MCF 10A (cell line): ENCODE data around the gene ZCCHC24. TPM values are rescaled to one million over a fixed set of nuclear protein-coding genes. Genes with fewer than 3 reads are reported as not detected.

Source experiments
- BruUV-seq: library from RNA; stranded (reverse); fragments of 400-500 nt; replicated peaks from 2 replicates; lab custom pipeline; 2021; lab: Mats Ljungman, UMichigan
- CTCF ChIA-PET: fragments of 300-600 bp; sonication (Branson Sonifier 250); formaldehyde crosslinking; extraction: SDS; loops from one replicate; lab custom pipeline; 2021; ENCODE audit warnings: antibody characterized with exemption, inconsistent platforms; lab: Yijun Ruan, JAX
- POLR2A ChIA-PET: fragments of 300-600, 350-650 bp; sonication (Branson Sonifier 250); formaldehyde crosslinking; extraction: SDS; loops from one replicate; lab custom pipeline; 2020; ENCODE audit warnings: antibody characterized with exemption, inconsistent platforms; lab: Yijun Ruan, JAX
- DNase-seq: peaks from one replicate; pipeline ENCODE4 v3.0.0-alpha.2; 2018; ENCODE audit not compliant: unreplicated experiment
- H3K27ac Mint-ChIP-seq: one replicate; pipeline ENCODE4 v1.8.0; 2022; ENCODE audit warnings: mild to moderate bottlenecking, low read depth, mixed read lengths; ENCODE audit not compliant: unreplicated experiment
- H3K27me3 Mint-ChIP-seq: one replicate; pipeline ENCODE4 v1.8.0; 2022; ENCODE audit warnings: mixed read lengths; ENCODE audit not compliant: insufficient read depth, unreplicated experiment
- H3K36me3 Mint-ChIP-seq: one replicate; pipeline ENCODE4 v1.8.0; 2022; ENCODE audit warnings: mild to moderate bottlenecking, moderate library complexity, mixed read lengths; ENCODE audit not compliant: insufficient read depth, unreplicated experiment
- H3K4me1 Mint-ChIP-seq: one replicate; pipeline ENCODE4 v1.8.0; 2022; ENCODE audit warnings: mixed read lengths; ENCODE audit not compliant: insufficient read depth, unreplicated experiment
- H3K4me3 Mint-ChIP-seq: one replicate; pipeline ENCODE4 v1.8.0; 2022; ENCODE audit warnings: mild to moderate bottlenecking, moderate library complexity, mixed read lengths; ENCODE audit not compliant: unreplicated experiment
- H3K9me3 Mint-ChIP-seq: one replicate; pipeline ENCODE4 v1.8.0; 2022; ENCODE audit warnings: mixed read lengths; ENCODE audit not compliant: unreplicated experiment
- CTCF ChIP-seq: fragments of 200-600 bp; IDR thresholded peaks from one replicate; pipeline ENCODE4 v1.8.0; 2022; ENCODE audit warnings: antibody characterized with exemption, mild to moderate bottlenecking; ENCODE audit not compliant: unreplicated experiment
- intact Hi-C: fragments of 100-400 bp; cut with micrococcal nuclease; formaldehyde crosslinking; loops from 2 replicates; pipeline ENCODE4 v1.14.1; 2022
- total RNA-seq: library from RNA; stranded (reverse); gene quantifications from 2 replicates; pipeline ENCODE4 v1.2.3, GENCODE V29; 2022

The ZCCHC24 gene
- total RNA-seq, 1 experiment from 2014 or later = 2.8 TPM

- H3K4me1 Mint-ChIP-seq = peaks cover 5% of the 10 kb centered on the region
- no peak for TF ChIP-seq CTCF
- ChIA-PET POLR2A (interaction anchor here (0.6 to 1.3 kb wide), 4 partner anchors 11 to 741 kb away, joined by 3 to 5 read pairs (median 3); no protein-coding TSS in a partner anchor), CTCF (interaction anchor here (0.5 to 3.3 kb wide), 9 partner anchors 10 to 756 kb away, joined by 3 to 34 read pairs (median 3); no protein-coding TSS in a partner anchor)
- BruUV-seq = no TSS peak
- no peak overlapping the region for H3K4me3 Mint-ChIP-seq
- H3K27ac Mint-ChIP-seq = no peak overlapping the region
- intact Hi-C loops = no loop called here
- no peaks in the 10 kb centered on the region for H3K9me3 Mint-ChIP-seq
- no peaks in the 10 kb centered on the region for H3K27me3 Mint-ChIP-seq
- no peak for DNase-seq
- H3K36me3 Mint-ChIP-seq = peaks cover 17% of the 10 kb centered on the region
These were observed 100.0 kb downstream of the ZCCHC24 start for GRCh38 chr10:79345241-79346011.

GRCh38 chr10:79344502-79345195, 100.8 kb downstream of the ZCCHC24 start:
- BruUV-seq = no TSS peak
- intact Hi-C loops = no loop called here
- H3K27ac Mint-ChIP-seq = no peak overlapping the region
- no peak for TF ChIP-seq CTCF
- peaks cover under 1% of the 10 kb centered on the region for H3K4me1 Mint-ChIP-seq
- no peaks in the 10 kb centered on the region for H3K9me3 Mint-ChIP-seq
- H3K4me3 Mint-ChIP-seq = no peak overlapping the region
- no peaks in the 10 kb centered on the region for H3K27me3 Mint-ChIP-seq
- POLR2A ChIA-PET = interaction anchor here (1.0 to 1.3 kb wide), 3 partner anchors 12 to 23 kb away, joined by 3 to 4 read pairs (median 3); no protein-coding TSS in a partner anchor
- peaks cover 9% of the 10 kb centered on the region for H3K36me3 Mint-ChIP-seq
- CTCF ChIA-PET = interaction anchor here (0.5 to 3.3 kb wide), 8 partner anchors 9 to 181 kb away, joined by 3 to 34 read pairs (median 4); no protein-coding TSS in a partner anchor
- DNase-seq = no peak

DNA sequence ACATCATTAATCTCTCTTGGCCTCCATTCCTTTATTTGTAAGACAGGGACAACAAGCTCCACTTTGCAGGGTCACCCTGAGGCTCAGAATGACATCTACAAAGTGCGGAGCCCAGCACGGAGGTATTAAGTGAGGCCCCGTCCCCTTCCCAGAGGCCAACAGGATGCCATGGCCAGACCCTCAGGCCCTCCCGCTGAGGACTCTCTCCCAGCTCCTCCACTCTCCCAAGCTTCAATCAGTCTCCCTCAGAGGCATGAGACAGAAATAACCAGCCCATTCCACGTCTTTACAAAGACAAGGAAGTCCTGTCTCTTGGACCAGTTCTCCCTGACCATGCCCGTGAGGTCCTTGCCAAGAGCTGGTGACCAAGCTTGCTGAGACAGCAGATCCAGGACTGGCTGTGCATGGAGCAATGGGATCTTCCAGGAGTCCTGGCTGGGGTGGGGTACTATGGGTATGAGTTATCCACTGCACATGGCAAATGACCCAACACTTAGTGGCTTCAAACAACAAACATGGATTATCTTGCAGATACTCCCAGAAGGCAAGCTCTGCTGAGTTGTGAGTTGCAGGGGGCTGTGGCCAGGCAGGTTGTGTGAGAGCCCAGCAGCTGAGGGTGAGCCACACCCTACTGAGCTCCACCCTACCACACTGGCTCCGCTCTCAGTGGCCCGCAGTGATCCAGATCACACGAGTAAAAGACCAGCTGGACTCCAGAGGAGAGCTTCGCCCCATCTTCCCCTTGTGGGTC, 102.4 kb downstream of the ZCCHC24 start:
- BruUV-seq = no TSS peak
- no peak for DNase-seq
- Mint-ChIP-seq H3K9me3 (no peaks in the 10 kb centered on the region), H3K27ac (no peak overlapping the region), H3K36me3 (no peaks in the 10 kb centered on the region), H3K4me1 (no peaks in the 10 kb centered on the region), H3K27me3 (no peaks in the 10 kb centered on the region), H3K4me3 (no peak overlapping the region)
- ChIA-PET POLR2A (interaction anchor here (1.4 kb wide), 1 partner anchor 14 kb away, joined by 7 read pairs; no protein-coding TSS in a partner anchor), CTCF (interaction anchor here (1.3 to 1.4 kb wide), 2 partner anchors 31 to 1296 kb away, joined by 3 to 4 read pairs; no protein-coding TSS in a partner anchor)
- TF ChIP-seq CTCF = no peak
- intact Hi-C loops = no loop called here
